Esophagus muscularis mucosa (tissue), 4 donors: Measurements from ENCODE around the gene SERINC2. TPM values are rescaled to one million over a fixed set of nuclear protein-coding genes. Genes with fewer than 3 reads are reported as not detected.

ENCODE experiments used
- DNase-seq: peaks from one replicate; pipeline ENCODE4 v3.0.0-alpha.2; 2017; ENCODE audit errors: extremely low spot score
- H3K27ac ChIP-seq, 4 donors: fragments of 200-600 bp; sonication (generic); replicated peaks in 1 of 4; 1 replicate in 3 of 4; 2 replicates in 1 of 4; pipeline ENCODE4 v1.5.1; 2016 to 2019; ENCODE audit warnings: mild to moderate bottlenecking in 1 of 4
- H3K27me3 ChIP-seq, 4 donors: fragments of 200-600 bp; sonication (generic); one replicate each; pipeline versions ENCODE4 v1.5.1 to v1.6.0; 2016 to 2019
- H3K36me3 ChIP-seq, 4 donors: fragments of 200-600 bp; sonication (generic); one replicate each; pipeline ENCODE4 v1.5.1; 2016 to 2019
- H3K4me1 ChIP-seq, 4 donors: fragments of 200-600 bp; sonication (generic); one replicate each; pipeline ENCODE4 v1.5.1; 2016 to 2019
- H3K4me3 ChIP-seq, 4 donors: fragments of 200-600 bp; sonication (generic); 1 replicate in 2 of 4; 2 replicates in 2 of 4; pipeline ENCODE4 v1.5.1; 2016 to 2019; ENCODE audit warnings: mild to moderate bottlenecking in 4 of 4, moderate library complexity in 1 of 4
- H3K9me3 ChIP-seq, 4 donors: fragments of 200-600 bp; sonication (generic); 1 replicate in 3 of 4; 2 replicates in 1 of 4; pipeline ENCODE4 v1.5.1; 2016 to 2019
- CTCF ChIP-seq, 3 experiments: fragments of 200-600 bp in 2 of 3; fragments of 450-650 bp in 1 of 3; sonication (generic) in 2 of 3; IDR thresholded peaks; one replicate each; pipeline ENCODE4 v1.5.1; 2017 to 2019; ENCODE audit warnings: antibody characterized with exemption in 3 of 3, mild to moderate bottlenecking in 2 of 3, moderate library complexity in 1 of 3
- EP300 ChIP-seq: sonication (generic); formaldehyde crosslinking; IDR thresholded peaks from one replicate; pipeline ENCODE4 v1.6.1; 2017; ENCODE audit warnings: antibody characterized with exemption
- POLR2A ChIP-seq: fragments of 450-650 bp; IDR thresholded peaks from one replicate; pipeline ENCODE4 v1.6.1; 2017; ENCODE audit warnings: antibody characterized with exemption, moderate library complexity, mild to moderate bottlenecking, low read depth
- POLR2AphosphoS5 ChIP-seq, 2 donors: sonication (generic); formaldehyde crosslinking; IDR thresholded peaks; one replicate each; pipeline ENCODE4 v1.6.1; 2017; ENCODE audit warnings: antibody characterized with exemption in 2 of 2
- WGBS: methylation state at CpG from one replicate; pipeline ENCODE4 v1.1.5; 2018; 5-methylcytosine and 5-hydroxymethylcytosine counted together
- intact Hi-C: fragments of 100-400 bp; cut with DNase I; formaldehyde crosslinking; loops from one replicate; pipeline ENCODE4 v1.15.1; 2023
- total RNA-seq, 4 donors: library from RNA; depleted of rRNA; stranded (reverse); fragments of >200 nt; gene quantifications; one replicate each; pipeline versions ENCODE4 v1.1.0 to v1.2.1, GENCODE V29; 2016

SERINC2 gene
- total RNA-seq, 4 donors from 2014 or later: 1.7 to 4.0 (median 2.8) TPM

GRCh38 chr1:31377364-31377863 lies 35.6 kb upstream of the SERINC2 start:
- intact Hi-C loops: no loop called here
- H3K27ac ChIP-seq: no peak overlapping the region
- H3K9me3 ChIP-seq: no peaks in the 10 kb centered on the region
- 91% methylated on average over 3 of the region's 3 CpGs for WGBS
- no peaks in the 10 kb centered on the region for H3K36me3 ChIP-seq
- no peak overlapping the region for H3K4me3 ChIP-seq
- peaks cover 0 to 5% (median 0%) of the 10 kb centered on the region in 4 donors for H3K27me3 ChIP-seq
- DNase-seq: no peak
- H3K4me1 ChIP-seq: peaks cover 21 to 41% (median 38%) of the 10 kb centered on the region in 4 donors
- no peak for TF ChIP-seq POLR2AphosphoS5 (IDR thresholded peaks at IDR 0.05)
- no peak for TF ChIP-seq CTCF (IDR thresholded peaks at IDR 0.05)
- no peak for TF ChIP-seq EP300
- TF ChIP-seq POLR2A: no peak

- Histone ChIP-seq H3K27ac (no peak overlapping the region), H3K27me3 (peaks cover 0 to 2% (median 0%) of the 10 kb centered on the region in 4 donors), H3K4me3 (no peak overlapping the region), H3K4me1 (peaks cover 15 to 35% (median 32%) of the 10 kb centered on the region in 4 donors), H3K36me3 (no peaks in the 10 kb centered on the region), H3K9me3 (no peaks in the 10 kb centered on the region)
- intact Hi-C loops: no loop called here
- no peak for DNase-seq
- TF ChIP-seq POLR2AphosphoS5 (IDR thresholded peaks at IDR 0.05): no peak
- no peak for TF ChIP-seq EP300
- TF ChIP-seq POLR2A: no peak
- TF ChIP-seq CTCF (IDR thresholded peaks at IDR 0.05): no peak
These were observed 35.0 kb upstream of the SERINC2 start for GRCh38 chr1:31378001-31378400.

DNA sequence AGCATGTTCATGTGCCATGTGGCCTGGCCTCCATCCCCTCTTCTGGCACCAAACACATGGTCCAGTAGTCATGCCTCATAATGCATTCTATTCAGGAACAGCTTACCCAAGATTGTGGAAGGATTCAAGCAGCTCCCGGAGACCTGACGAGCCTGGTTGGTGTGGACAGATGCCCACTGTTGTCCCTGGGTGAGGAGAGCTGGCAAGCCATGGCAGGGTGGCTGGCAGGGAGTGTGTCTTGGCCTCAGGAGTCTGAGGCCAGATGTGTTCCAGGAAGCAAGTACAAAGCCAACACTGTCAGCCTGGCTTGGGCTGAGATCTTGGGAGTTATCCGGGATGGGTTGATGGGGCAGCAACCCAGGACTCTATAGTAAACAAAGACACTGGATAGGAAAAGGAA lies 32.8 kb upstream of the SERINC2 start:
- WGBS: 84% methylated on average over 3 of the region's 3 CpGs
- H3K4me1 ChIP-seq: peaks cover 0 to 14% (median 11%) of the 10 kb centered on the region in 4 donors
- no peak overlapping the region for H3K4me3 ChIP-seq
- H3K9me3 ChIP-seq: no peaks in the 10 kb centered on the region
- no peak for TF ChIP-seq POLR2A
- TF ChIP-seq POLR2AphosphoS5 (IDR thresholded peaks at IDR 0.05): no peak
- TF ChIP-seq CTCF (IDR thresholded peaks at IDR 0.05): no peak
- TF ChIP-seq EP300: no peak
- no peak overlapping the region for H3K27ac ChIP-seq
- intact Hi-C loops: no loop called here
- no peaks in the 10 kb centered on the region for H3K27me3 ChIP-seq
- no peaks in the 10 kb centered on the region for H3K36me3 ChIP-seq
- no peak for DNase-seq

DNA sequence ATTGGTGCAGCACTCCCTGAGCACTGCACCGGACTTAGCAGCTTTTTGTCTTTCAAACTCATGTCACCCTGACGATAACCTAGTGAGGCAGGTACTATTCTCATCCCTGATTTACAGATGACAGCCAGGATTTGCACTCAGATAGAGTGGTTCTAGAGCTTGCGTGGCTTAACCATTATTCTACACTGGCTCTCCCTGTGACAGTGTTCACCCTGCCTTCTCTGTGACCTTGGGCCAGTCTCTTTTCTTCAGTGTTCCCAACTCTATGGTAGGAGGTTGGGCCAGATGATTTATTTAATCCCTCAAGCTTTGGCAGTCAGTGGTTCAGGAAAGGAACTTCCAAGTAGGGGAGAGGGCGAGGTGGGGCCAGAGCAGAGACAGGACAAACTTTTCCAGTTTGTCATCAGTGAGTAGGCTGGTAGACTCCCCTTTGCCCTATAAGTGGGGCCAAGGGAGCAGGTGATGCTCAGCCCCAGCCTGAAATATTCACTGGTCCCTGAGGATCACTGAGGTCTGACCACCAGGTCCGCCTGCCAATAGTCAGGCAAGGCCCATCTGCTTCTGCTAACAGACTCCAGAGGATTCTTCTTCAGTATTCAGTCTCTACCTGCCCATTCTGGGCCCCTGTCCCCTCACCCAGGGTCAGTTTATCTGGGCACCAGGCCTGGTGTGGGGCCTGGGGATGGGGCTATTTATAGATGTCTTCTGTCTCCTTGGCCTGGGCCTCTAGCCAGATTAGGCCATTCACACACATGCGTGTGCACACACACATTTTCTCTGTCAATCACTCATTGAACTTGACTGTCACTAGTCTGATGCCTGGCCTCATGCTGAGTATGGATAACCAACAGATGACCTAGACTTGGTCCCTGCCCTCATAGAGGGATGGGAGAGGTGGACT lies 31.4 kb upstream of the SERINC2 start:
- 85% methylated on average over 6 of the region's 6 CpGs for WGBS
- peak overlapping the region in 1 of 4 donors; percentile 20 for H3K27ac ChIP-seq

More for the DNA sequence above, 31.4 kb upstream of the SERINC2 start:
- no peaks in the 10 kb centered on the region for H3K36me3 ChIP-seq
- peaks cover 0 to 8% (median 0%) of the 10 kb centered on the region in 4 donors for H3K27me3 ChIP-seq
- H3K4me3 ChIP-seq: no peak overlapping the region
- intact Hi-C loops: no loop called here
- TF ChIP-seq POLR2AphosphoS5 (IDR thresholded peaks at IDR 0.05): no peak
- TF ChIP-seq CTCF (IDR thresholded peaks at IDR 0.05): no peak
- TF ChIP-seq EP300: no peak
- TF ChIP-seq POLR2A: no peak
- H3K9me3 ChIP-seq: no peaks in the 10 kb centered on the region
- DNase-seq: no peak
- peaks cover 0 to 11% (median 10%) of the 10 kb centered on the region in 4 donors for H3K4me1 ChIP-seq
